HG03060 (cell line): ENCODE measurements around the gene MAST3.
"Not testable (repeated sequence)": the region's sequence is repeated elsewhere in the genome, so short reads cannot be mapped to it uniquely, and the experiment has no call there.

Experiments used
- ATAC-seq: cut with Tn5 transposase; IDR thresholded peaks from one replicate; pipeline ENCODE4 v1.9.1; 2021; ENCODE audit warnings: low read depth, moderate number of reproducible peaks; ENCODE audit not compliant: unreplicated experiment

The MAST3 gene

DNA sequence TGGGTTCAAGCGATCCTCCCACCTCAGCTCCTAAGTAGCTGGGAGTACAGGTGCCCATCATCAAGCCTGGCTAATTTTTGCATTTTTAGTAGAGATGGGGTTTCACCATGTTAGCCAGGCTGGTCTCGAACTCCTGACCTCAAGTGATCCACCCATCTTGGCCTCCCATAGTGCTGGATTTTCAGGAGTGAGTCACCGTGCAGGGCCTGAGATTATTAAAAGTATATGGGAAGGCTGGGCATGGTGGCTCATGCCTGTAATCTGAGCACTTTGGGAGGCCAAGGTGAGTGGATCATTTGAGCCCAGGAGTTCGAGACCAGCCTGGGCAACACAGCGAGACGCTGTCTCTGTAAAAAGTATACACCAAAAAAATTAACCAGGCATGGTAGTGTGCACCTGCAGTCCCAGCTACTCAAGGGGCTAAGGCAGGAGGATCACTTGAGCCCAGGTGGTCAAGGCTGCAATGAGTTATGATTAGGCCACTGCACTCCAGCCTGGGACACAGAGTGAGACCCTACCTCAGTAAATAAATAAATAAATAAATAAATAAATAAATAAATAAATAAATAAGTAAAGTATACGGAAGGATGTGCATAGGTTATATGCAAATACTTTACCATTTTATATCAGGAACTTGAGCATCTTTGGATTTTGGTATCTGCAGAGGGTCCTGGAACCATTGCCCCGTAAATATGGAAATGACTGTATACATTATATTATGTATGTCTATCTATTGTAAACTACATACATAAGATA, 11.7 kb upstream of the MAST3 start:
- no peak for ATAC-seq

- ATAC-seq, result no peak
Measured at GRCh38 chr19:18086590-18087138, 10.9 kb upstream of the MAST3 start, which contains the start of gene IL12RB1. Gene IL12RB1, minus strand, starts transcription at chr19:18086934. Its CDS starts 111 bp downstream, at chr19:18086823.

DNA sequence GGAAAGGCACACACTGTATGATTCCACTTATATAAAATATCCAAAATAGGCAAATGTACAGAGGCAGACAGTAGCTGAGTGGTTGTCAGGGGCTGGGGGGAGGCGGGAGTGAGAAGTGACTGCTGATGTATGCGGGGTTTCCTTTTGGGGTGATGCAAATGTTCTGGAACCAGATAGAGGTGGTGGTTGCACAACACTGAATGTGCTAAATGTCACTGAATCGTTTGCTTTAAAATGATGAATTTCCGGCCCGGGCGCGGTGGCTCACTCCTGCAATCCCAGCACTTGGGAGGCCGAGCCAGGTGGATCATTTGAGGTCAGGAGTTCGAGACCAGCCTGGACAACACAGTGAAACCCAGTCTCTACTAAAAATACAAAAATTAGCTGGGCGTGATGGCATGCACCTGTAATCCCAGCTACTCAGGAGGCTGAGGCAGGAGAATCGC, 8.5 kb upstream of the MAST3 start:
- ATAC-seq, result not testable (repeated sequence)

- no peak for ATAC-seq
Measured at GRCh38 chr19:18089726-18090125, 7.9 kb upstream of the MAST3 start.

DNA sequence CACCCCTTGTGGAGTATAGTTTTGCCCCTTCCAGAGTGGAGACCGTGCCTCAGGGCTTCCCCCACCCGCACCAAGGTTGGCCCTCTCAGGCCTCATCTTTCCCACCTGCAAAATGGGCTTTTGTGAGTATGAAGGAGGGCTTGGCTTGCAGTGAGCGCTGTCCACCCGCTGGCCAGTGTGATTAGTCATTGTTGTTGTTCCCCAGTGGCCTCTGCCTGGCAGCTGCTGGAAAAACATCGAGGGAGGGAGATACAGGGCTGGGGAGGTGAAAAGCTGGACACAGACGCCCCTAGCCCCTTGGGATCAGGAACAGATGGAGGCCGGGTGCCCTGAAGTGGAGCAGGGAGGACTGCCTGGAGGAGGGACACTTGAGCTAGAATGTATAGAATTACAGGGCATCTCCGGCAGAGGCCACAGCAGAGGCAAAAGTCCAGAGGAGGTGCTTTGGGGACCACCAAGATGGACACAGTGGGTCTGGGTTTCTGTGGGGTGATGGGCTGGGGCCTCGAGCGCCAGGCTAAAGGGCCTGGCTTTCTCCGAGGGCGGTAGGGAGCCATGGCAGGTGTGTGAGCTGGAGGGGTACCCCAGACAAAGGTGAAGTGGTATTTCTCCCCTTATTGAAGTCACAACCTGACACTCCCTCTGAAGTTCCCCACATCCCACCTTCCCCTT, 6.9 kb upstream of the MAST3 start:
- no peak for ATAC-seq

GRCh38 chr19:18091217-18091608, 6.4 kb upstream of the MAST3 start:
- no peak for ATAC-seq

- ATAC-seq, result no peak
Measured at GRCh38 chr19:18093439-18094161, 4.0 kb upstream of the MAST3 start.

DNA sequence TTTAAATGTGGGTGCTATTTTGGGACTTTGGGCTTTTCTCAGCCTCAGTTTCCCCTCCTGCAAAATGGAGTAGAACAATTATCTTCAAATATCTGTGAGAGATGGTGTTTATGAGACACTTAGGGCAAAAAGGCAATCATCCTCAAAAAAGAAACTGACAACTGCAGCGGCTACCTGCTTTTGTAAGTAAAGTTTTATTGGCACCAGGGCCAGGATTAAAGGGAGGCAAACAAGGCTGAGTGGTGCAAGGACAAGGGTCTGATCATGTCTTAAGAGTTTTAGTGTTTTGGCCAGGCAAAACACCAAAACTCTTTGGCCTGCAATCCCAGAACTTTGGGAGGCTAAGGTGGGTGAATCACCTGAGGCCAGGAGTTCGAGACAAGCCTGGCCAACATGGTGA, 1.3 kb upstream of the MAST3 start:
- no peak for ATAC-seq

GRCh38 chr19:18097993-18098890, 664 bp downstream of the MAST3 start:
- no peak for ATAC-seq

GRCh38 chr19:18098891-18099622, 1.5 kb downstream of the MAST3 start:
- ATAC-seq, result no peak

- ATAC-seq, result no peak
Measured at GRCh38 chr19:18099623-18099995, 2.0 kb downstream of the MAST3 start.

GRCh38 chr19:18100710-18101109, 3.1 kb downstream of the MAST3 start:
- no peak for ATAC-seq

DNA sequence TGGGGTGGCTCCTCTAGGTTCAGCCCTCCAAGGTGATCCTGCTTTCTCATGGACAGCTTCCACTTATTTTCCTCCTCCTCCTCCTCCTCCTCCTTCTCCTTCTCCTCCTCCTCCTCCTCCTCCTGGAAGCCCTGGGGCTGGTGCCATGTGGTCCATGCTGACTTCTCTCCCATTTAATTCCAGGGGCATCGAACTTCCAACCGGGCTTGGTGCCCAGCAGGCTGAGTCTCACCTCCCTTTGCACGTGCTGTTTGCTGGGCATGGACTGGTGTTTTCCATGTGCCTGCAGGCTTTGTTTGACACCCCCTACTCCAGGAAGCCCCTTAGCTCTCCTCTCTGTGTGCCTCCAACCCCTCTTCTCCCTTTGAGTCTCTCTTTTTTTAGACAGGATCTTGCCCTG, 3.7 kb downstream of the MAST3 start:
- no peak for ATAC-seq

GRCh38 chr19:18102916-18103542, 5.5 kb downstream of the MAST3 start:
- no peak for ATAC-seq

GRCh38 chr19:18104793-18105131, 7.2 kb downstream of the MAST3 start:
- ATAC-seq, result no peak

- not testable (repeated sequence) for ATAC-seq
Measured at GRCh38 chr19:18105259-18105658, 7.7 kb downstream of the MAST3 start.

GRCh38 chr19:18107235-18107634, 9.7 kb downstream of the MAST3 start:
- ATAC-seq, result no peak

- no peak for ATAC-seq
Measured at GRCh38 chr19:18108897-18109296, 11.3 kb downstream of the MAST3 start.

- no peak for ATAC-seq
Measured at GRCh38 chr19:18109341-18109732, 11.8 kb downstream of the MAST3 start.
